Measurements from ENCODE around the gene VGLL4.

DNA sequence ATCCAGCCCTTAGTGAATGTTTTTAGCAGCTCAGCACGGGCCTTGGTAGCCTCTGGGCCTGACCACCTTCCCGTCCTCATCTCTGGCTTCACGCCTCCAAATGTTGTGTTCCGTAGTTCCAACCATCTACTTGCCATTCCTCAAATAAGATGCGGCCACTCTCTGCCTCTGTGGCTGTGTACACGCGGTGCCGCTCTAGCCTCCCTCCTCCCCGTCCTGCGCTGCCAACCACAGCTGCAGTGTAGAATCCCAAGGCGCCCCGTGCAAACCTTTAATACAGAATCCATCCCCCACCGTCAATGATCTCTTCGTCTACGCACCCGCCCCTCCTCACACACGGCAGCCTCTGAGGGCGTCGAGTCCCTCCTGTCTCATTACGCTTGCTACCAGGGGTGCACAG, 77.2 kb downstream of the VGLL4 start:
- TF ChIP-seq, protein P1, sequence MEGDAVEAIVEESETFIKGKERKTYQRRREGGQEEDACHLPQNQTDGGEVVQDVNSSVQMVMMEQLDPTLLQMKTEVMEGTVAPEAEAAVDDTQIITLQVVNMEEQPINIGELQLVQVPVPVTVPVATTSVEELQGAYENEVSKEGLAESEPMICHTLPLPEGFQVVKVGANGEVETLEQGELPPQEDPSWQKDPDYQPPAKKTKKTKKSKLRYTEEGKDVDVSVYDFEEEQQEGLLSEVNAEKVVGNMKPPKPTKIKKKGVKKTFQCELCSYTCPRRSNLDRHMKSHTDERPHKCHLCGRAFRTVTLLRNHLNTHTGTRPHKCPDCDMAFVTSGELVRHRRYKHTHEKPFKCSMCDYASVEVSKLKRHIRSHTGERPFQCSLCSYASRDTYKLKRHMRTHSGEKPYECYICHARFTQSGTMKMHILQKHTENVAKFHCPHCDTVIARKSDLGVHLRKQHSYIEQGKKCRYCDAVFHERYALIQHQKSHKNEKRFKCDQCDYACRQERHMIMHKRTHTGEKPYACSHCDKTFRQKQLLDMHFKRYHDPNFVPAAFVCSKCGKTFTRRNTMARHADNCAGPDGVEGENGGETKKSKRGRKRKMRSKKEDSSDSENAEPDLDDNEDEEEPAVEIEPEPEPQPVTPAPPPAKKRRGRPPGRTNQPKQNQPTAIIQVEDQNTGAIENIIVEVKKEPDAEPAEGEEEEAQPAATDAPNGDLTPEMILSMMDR (IDR thresholded peaks at IDR 0.05) = no peak
- TF ChIP-seq POLR2AphosphoS5 (IDR thresholded peaks at IDR 0.05; ENCODE audit: insufficient read depth in 1 of 2, low read depth in 1 of 2) = no peak
- TF ChIP-seq POLR2A (IDR thresholded peaks at IDR 0.05) = no peak
